Inferior parietal cortex (tissue), 1 donor: ENCODE data around the gene SHQ1.

ENCODE experiments used
- DNase-seq: peaks from one replicate; pipeline ENCODE4 v3.0.0-alpha.2; 2016; ENCODE audit errors: extremely low spot score

The SHQ1 gene

DNA sequence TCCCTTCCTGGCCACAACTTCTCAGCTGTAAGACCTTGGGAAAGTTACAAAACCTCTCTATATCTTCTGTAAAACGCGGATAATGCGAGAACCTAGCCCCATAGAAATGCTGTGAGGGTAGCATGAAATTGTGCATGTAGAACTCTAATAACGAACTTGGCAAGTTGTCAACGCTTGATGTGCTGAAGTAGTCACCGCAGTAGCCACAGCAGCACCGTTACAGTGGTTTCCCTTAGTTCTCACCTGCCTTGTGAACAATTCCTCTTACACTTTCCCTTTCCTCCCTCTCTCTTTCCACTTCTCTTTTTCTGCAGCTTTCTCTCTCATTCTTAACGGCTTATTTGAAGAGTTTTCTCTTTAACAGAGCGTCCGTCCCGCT lies 447 bp upstream of the SHQ1 start:
- no peak for DNase-seq

DNA sequence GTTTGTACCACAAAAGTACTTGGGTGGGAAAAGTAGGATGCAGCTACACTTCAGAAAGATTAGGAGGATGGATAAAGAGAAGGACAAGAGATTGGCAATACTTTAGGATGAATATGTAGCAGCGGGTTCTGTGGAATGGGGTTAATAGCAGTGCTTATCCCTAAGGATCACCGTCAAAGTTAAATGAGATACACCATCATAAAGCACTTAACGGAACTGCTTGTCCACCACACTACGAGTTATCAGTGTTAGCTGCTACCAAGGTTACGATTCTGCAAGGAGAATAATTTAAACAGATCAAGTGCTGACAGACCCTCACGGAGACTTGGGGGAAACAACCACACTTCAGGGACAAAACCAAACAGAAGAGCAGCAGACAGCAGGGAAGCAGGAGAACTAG lies 963 bp downstream of the SHQ1 start:
- no peak for DNase-seq

- DNase-seq: no peak
Measured at GRCh38 chr3:72846166-72846565, 2.1 kb downstream of the SHQ1 start.

DNA sequence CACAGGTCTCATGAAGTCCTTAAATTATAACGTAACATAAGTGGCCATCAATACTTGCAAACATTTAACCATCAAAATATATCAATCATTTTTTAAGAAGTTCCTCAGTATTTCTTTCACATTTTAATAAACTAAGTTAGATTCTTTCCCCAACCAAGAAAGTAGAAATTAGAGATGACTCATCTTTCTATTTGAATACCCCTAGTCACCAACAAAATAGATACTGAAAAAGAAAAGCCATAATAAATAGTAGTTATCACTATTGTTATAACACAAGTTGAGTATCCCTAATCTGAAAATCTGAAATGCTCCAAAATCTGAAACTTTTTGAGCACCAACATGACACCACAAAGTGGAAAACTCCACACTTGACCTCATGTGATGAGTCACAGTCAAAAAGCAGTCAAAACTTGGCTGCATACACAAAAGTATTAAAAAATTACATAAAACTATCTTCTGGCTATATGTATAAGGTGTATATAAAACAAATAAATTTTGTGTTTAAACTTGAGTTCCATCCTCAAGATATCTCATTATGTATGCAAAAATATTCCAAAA lies 3.7 kb downstream of the SHQ1 start:
- no peak for DNase-seq

- DNase-seq: no peak
Measured at GRCh38 chr3:72839057-72839456, 9.2 kb downstream of the SHQ1 start.

DNA sequence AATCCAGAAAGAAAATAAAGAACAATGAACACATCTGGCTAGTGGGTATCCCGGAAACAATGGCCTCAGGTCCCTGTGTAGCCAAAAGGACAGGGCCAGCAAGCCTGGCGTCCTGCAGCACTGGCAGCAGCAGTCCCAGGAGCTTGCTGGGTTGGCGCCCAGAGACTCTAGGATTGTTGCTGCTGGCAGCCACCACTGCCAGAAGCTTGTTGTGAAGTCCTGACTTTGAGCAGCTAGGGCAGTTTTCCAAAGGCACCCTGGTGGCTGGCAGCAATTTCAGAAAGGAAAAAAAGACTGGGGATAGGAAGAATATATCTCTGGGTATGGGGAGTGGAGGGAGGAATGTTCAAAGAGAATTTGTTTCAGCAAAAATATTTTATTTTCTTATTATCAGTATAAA lies 11.3 kb downstream of the SHQ1 start:
- DNase-seq: peak; percentile 63

- DNase-seq: no peak
Measured at GRCh38 chr3:72836416-72836815, 11.8 kb downstream of the SHQ1 start.

- no peak for DNase-seq
Measured at GRCh38 chr3:72830452-72831223, 17.6 kb downstream of the SHQ1 start.

DNA sequence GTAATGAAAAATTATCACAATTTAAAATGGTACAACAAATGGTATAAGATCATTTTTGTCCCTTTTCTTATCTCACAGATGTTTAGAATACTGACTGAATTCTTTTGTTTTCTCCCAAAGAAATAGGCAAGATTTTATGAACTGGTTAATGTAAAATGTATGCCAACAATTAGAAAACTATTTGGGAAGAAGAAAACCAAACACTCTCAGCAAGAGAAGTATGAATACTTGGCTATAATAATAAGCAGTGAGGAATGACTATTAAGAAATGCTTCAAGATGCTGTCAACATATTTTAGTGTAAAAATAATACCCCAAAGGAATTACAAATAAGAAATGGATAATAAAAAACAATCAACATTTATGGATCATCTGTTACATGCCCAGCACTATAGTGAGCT lies 18.5 kb downstream of the SHQ1 start:
- no peak for DNase-seq

DNA sequence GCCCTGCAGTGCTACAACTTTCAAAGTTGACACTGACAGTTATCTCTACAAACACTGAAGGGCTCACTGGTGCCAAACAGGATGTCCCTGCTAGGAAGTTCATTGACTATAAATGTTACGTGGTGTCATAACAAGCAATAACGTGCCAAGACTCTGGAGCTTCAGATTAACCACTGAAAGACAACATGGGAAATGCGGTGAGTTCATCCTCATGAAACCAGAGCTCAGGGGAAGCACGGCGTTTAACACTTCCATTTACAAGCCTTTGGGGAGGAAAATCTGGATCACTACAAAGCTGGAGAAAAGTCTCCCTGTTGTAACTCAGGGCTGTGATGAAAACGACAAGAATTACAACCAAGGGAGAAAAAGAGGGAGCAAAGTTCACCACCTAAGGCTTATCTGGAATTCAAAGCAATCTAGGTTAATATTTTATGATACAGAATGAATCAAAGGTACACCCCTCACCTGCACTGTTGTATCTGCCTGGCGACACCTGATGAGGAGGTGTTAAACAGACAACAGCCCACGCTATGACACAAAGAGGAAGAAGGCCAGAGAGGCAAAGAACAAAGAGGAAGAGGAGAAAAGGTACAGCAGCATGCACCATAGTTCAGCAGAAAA lies 27.0 kb downstream of the SHQ1 start:
- DNase-seq: no peak

- DNase-seq: peak; percentile 57
Measured at GRCh38 chr3:72820415-72820814, 27.8 kb downstream of the SHQ1 start.

GRCh38 chr3:72818905-72819304 lies 29.3 kb downstream of the SHQ1 start:
- DNase-seq: no peak

DNA sequence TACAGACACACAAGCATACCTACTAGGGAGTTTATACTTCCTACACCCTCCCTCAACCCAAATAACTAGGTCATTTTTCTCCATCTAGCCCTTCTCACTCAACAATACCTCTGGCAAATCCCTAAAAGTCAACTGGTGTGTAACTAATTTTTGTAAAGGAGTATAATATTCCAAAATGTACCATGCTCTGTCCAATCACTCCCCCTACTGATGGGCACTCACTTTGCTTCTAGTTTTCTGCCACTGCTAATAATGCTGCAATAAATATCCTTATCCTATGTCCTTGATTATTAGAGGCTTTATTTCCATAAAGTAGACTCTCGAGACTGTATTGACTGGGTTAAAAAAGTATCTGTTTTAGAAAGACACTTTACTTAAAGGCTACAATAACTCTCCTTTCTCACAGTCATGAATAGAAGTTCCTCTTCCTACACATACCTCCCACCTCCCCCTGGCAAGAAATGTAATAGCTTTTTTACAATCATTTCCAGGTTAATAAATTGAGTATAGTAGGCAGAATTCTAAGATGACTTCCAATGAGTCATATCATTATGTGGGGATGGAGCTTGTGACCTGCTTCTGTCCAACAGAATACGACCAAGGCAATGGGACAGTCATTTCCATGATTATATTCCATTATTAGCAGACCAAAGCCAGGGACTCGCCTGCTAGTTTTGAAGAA lies 30.0 kb downstream of the SHQ1 start:
- DNase-seq: peak; percentile 67

DNA sequence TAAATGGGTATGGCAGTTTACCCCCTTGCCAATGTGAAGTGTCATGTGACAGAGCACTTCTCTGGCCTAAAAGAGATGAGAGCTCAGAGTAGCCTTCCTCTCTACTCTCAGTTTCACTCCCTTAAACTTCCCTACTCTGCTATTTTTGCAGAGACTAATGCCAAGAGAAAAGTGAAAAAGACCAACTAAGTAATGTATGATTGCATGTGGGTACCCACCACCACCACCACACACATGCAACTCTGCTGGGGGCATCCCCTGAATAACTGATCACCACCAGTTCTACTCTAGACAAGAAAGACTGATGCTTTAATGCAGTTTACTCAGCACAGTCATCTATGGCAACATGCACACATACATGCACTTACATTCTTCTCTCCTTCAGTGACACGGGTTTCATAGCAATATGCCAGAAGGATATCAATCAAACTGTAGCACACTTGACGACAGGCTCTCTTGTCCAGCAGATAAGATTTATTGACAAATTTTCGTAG lies 31.3 kb downstream of the SHQ1 start:
- DNase-seq: no peak

- DNase-seq: no peak
Measured at GRCh38 chr3:72814308-72814707, 33.9 kb downstream of the SHQ1 start.

DNA sequence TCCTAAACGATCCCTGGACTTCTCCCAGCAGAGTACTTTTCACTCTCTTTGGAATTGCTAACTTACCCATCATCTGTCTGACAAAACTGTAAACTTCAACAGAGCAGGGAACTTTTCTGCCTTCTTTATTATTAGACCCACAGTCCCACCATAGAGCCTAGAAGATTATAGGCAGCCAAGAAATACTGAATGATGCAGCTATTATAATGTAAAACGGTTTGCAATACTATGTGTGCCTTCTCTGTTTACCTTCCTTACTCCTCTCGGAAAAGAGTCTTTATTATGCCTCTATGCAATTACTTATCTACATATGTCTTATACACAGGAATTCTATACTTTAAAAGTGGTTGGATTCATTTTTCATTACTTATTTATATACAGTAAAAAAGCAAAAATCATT lies 36.0 kb downstream of the SHQ1 start:
- DNase-seq: no peak

DNA sequence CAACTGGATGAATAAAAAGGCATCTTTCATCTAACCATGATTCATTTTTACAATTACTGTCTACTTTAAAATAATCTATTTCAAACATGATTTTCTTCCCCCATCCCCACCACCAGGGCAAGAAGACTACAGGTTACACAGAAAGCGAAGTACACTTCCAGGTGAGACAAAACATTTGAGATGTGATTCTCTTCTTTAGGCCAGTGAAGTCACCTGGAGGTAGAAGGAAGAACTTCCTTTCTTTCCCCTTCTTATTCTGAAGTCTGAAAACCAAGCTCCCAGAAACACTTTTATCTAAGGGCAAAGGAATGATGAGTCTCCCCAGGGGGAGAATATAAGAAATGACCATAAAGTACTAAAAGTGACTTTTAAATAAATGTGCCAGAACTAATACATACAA lies 36.7 kb downstream of the SHQ1 start:
- DNase-seq: no peak

GRCh38 chr3:72810659-72811434 lies 37.4 kb downstream of the SHQ1 start:
- no peak for DNase-seq

DNA sequence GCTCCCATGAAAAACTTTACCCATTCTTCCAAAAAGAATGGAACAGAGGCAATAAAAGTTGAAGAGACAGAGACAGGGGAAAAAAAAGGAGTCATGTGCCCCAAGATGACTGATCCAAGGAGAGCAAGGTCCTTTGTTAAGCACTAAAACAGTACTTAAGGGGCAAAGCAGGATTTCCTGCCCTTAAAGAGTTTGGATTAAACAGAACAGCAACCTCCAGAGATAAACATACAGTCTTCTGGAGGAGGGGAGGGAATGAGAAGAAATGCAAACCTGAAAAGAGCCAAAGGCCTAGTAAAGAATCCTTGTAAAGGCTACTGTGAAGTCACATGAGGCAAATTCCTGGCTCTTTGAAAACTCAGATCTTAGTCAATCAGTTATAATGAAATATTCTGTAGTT lies 38.2 kb downstream of the SHQ1 start:
- no peak for DNase-seq

- DNase-seq: no peak
Measured at GRCh38 chr3:72804361-72804760, 43.9 kb downstream of the SHQ1 start.

DNA sequence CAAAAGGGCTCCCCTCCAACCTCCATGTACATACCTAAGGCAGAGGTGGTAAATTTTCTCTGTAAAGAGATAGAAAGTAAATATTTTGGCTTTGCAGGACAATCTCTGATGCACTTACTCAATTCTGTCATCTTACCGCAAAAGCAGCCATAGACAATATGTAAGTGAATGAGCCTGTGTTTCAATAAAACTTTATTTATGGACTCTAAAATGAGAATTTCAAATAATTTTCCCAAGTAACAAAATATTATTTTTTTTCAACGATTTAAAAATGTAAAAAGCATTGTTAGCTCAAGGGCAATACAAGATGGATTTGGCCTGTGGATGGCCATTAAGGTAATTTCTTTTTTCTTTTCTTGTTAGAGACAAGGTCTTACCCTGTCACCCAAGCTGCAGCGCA lies 44.7 kb downstream of the SHQ1 start:
- DNase-seq: no peak

DNA sequence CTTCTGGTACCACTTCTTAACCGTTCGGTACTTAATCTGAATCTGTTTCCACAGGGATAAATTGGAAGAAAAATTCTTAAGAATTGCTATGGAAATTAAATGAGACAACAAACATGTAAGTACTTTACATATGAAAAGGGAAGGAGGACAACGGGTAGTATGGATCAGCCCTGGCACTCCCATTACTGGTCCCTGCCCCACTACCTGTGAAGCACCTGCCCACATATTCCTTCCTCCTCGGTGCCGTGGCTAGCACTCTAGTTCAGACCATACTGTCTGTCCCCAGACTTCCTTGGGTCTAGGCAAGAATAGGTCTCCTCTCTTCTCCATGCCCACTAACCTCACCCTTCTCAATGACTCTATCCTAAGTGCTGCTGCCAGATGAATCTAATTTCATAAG lies 46.2 kb downstream of the SHQ1 start:
- no peak for DNase-seq
